Liver (tissue), 9 donors: Measurements from ENCODE around the gene TRAF3IP3. TPM values are rescaled to one million over a fixed set of nuclear protein-coding genes. Genes with fewer than 3 reads are reported as not detected.
A peak's percentile ranks its signal among the peaks of the same experiment; 100 is the strongest.

Source experiments
- DNase-seq: peaks from one replicate; pipeline ENCODE4 v3.0.0-alpha.2; 2017; ENCODE audit warnings: low spot score
- H3K27ac ChIP-seq, 2 donors: one replicate each; pipeline ENCODE4 v1.7.0; 2013; ENCODE audit warnings: inconsistent platforms in 2 of 2, low read length in 2 of 2, control low read depth in 1 of 2, low read depth in 1 of 2, mild to moderate bottlenecking in 1 of 2
- H3K27me3 ChIP-seq, 4 donors: one replicate each; pipeline versions ENCODE4 v1.6.1 to v1.7.0; 2013; ENCODE audit warnings: low read length in 3 of 4, inconsistent platforms in 1 of 4, mild to moderate bottlenecking in 1 of 4, moderate library complexity in 1 of 4; ENCODE audit not compliant: control insufficient read depth in 4 of 4, insufficient read depth in 4 of 4
- H3K36me3 ChIP-seq, 4 donors: one replicate each; pipeline versions ENCODE4 v1.6.1 to v1.7.0; 2013; ENCODE audit warnings: low read length in 3 of 4, mild to moderate bottlenecking in 3 of 4, low read depth in 1 of 4, moderate library complexity in 1 of 4; ENCODE audit not compliant: control insufficient read depth in 4 of 4, insufficient read depth in 3 of 4
- H3K4me1 ChIP-seq, 4 donors: one replicate each; pipeline versions ENCODE4 v1.6.1 to v1.7.0; 2013; ENCODE audit warnings: low read length in 3 of 4, mild to moderate bottlenecking in 3 of 4, moderate library complexity in 1 of 4; ENCODE audit not compliant: control insufficient read depth in 4 of 4, insufficient read depth in 4 of 4
- H3K4me3 ChIP-seq, 3 donors: one replicate each; pipeline versions ENCODE4 v1.6.1 to v1.7.0; 2013; ENCODE audit warnings: low read length in 3 of 3, control low read depth in 1 of 3, low read depth in 1 of 3, mild to moderate bottlenecking in 1 of 3
- H3K9ac ChIP-seq, 2 donors: one replicate each; pipeline ENCODE4 v1.7.0; 2013; ENCODE audit warnings: low read length in 2 of 2, mild to moderate bottlenecking in 2 of 2, moderate library complexity in 2 of 2, control low read depth in 1 of 2, low read depth in 1 of 2
- H3K9me3 ChIP-seq, 4 donors: one replicate each; pipeline versions ENCODE4 v1.6.1 to v1.7.0; 2013; ENCODE audit warnings: low read length in 3 of 4; ENCODE audit not compliant: control insufficient read depth in 4 of 4
- EGR1 ChIP-seq, 2 donors: IDR thresholded peaks; 2 replicates each; pipeline ENCODE4 v1.6.1; 2016 to 2018; ENCODE audit warnings: antibody characterized with exemption in 2 of 2, low read depth in 2 of 2
- FOXA2 ChIP-seq: IDR thresholded peaks from 2 replicates; pipeline ENCODE4 v1.6.1; 2016; ENCODE audit warnings: antibody characterized with exemption
- HNF4A ChIP-seq, 2 donors: conservative IDR thresholded peaks; 2 replicates each; pipeline ENCODE4 v1.6.1; 2016; ENCODE audit warnings: antibody characterized with exemption in 2 of 2, mild to moderate bottlenecking in 2 of 2
- JUND ChIP-seq, 2 donors: IDR thresholded peaks; 2 replicates each; pipeline ENCODE4 v1.6.1; 2016; ENCODE audit warnings: antibody characterized with exemption in 2 of 2
- RAD21 ChIP-seq, 2 donors: IDR thresholded peaks; 2 replicates each; pipeline ENCODE4 v1.6.1; 2016; ENCODE audit warnings: antibody characterized with exemption in 2 of 2, mild to moderate bottlenecking in 2 of 2
- TAF1 ChIP-seq: conservative IDR thresholded peaks from 2 replicates; pipeline ENCODE4 v1.6.1; 2016; ENCODE audit warnings: antibody characterized with exemption, mild to moderate bottlenecking
- YY1 ChIP-seq: IDR thresholded peaks from 2 replicates; pipeline ENCODE4 v1.6.1; 2016; ENCODE audit warnings: antibody characterized with exemption, mild to moderate bottlenecking
- WGBS: extraction: QIAGEN DNeasy Blood & Tissue Kit; methylation state at CpG from one replicate; pipeline ENCODE4 v1.1.7; 2013; 5-methylcytosine and 5-hydroxymethylcytosine counted together
- polyA plus RNA-seq, 2 donors: library from polyadenylated mRNA; stranded (reverse) in 1 of 2; unstranded in 1 of 2; fragments of 200-250 nt in 1 of 2; fragments of >200 nt in 1 of 2; fragmentation: Nextera tagmentation in 1 of 2; extraction: Ambion mirVana in 1 of 2; gene quantifications; one replicate each; pipeline versions ENCODE4 v1.2.1 to v1.2.3, GENCODE V29; 2013 to 2015
- total RNA-seq, 2 donors: library from RNA; depleted of rRNA; stranded (reverse); fragments of >200 nt; gene quantifications; one replicate each; pipeline ENCODE4 v1.2.3, GENCODE V29; 2014
- TF ChIP-seq, protein P1 (sequence below): IDR thresholded peaks from 2 replicates; pipeline ENCODE4 v1.6.1; 2016; ENCODE audit warnings: antibody characterized with exemption, mild to moderate bottlenecking
- TF ChIP-seq, protein P2 (sequence below): fragments of 150-350 bp; IDR thresholded peaks from 2 replicates; pipeline ENCODE4 v1.5.1; 2017; ENCODE audit warnings: improper control_type of control experiment, low read depth, low read length; ENCODE audit not compliant: missing input control
- donor health status: healthy.
- donor health status: healthy.
- donor health status: healthy.
- donor health status: healthy.
- donor health status: healthy.

TRAF3IP3 gene
- total and polyA plus RNA-seq, 4 donors, result 0.87 to 3.4 (median 2.2) TPM

DNA sequence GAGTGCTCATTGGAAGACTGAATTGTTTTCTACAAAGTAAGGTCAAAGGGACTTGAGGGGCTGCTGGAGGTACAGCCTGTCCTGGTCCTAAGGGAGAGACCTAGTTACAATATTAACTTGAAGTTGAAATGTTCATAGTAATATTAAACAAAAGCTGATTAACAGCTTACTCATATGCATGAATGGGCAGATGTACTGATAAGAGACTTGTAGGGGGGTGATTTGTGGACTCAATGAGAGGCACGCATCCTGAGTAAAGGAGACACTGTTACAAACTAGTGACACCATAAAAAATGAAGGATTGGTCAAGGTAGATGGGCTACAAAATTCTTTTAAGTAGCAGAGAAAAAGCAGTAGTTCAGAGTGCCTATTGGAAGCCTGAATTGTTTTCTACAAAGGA, 48.5 kb upstream of the TRAF3IP3 start:
- WGBS, result 93% methylated on average over 1 of the region's 1 CpG
- no peaks in the 10 kb centered on the region for H3K9me3 ChIP-seq
- no peak for TF ChIP-seq YY1
- TF ChIP-seq, protein P1, sequence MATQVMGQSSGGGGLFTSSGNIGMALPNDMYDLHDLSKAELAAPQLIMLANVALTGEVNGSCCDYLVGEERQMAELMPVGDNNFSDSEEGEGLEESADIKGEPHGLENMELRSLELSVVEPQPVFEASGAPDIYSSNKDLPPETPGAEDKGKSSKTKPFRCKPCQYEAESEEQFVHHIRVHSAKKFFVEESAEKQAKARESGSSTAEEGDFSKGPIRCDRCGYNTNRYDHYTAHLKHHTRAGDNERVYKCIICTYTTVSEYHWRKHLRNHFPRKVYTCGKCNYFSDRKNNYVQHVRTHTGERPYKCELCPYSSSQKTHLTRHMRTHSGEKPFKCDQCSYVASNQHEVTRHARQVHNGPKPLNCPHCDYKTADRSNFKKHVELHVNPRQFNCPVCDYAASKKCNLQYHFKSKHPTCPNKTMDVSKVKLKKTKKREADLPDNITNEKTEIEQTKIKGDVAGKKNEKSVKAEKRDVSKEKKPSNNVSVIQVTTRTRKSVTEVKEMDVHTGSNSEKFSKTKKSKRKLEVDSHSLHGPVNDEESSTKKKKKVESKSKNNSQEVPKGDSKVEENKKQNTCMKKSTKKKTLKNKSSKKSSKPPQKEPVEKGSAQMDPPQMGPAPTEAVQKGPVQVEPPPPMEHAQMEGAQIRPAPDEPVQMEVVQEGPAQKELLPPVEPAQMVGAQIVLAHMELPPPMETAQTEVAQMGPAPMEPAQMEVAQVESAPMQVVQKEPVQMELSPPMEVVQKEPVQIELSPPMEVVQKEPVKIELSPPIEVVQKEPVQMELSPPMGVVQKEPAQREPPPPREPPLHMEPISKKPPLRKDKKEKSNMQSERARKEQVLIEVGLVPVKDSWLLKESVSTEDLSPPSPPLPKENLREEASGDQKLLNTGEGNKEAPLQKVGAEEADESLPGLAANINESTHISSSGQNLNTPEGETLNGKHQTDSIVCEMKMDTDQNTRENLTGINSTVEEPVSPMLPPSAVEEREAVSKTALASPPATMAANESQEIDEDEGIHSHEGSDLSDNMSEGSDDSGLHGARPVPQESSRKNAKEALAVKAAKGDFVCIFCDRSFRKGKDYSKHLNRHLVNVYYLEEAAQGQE, result no peak
- TF ChIP-seq, protein P2, sequence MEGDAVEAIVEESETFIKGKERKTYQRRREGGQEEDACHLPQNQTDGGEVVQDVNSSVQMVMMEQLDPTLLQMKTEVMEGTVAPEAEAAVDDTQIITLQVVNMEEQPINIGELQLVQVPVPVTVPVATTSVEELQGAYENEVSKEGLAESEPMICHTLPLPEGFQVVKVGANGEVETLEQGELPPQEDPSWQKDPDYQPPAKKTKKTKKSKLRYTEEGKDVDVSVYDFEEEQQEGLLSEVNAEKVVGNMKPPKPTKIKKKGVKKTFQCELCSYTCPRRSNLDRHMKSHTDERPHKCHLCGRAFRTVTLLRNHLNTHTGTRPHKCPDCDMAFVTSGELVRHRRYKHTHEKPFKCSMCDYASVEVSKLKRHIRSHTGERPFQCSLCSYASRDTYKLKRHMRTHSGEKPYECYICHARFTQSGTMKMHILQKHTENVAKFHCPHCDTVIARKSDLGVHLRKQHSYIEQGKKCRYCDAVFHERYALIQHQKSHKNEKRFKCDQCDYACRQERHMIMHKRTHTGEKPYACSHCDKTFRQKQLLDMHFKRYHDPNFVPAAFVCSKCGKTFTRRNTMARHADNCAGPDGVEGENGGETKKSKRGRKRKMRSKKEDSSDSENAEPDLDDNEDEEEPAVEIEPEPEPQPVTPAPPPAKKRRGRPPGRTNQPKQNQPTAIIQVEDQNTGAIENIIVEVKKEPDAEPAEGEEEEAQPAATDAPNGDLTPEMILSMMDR, result no peak
- no peak for TF ChIP-seq RAD21 (IDR thresholded peaks at IDR 0.05)
- TF ChIP-seq FOXA2, result no peak
- TF ChIP-seq JUND (IDR thresholded peaks at IDR 0.05), result no peak
- no peak overlapping the region for H3K4me3 ChIP-seq
- H3K27me3 ChIP-seq, result no peaks in the 10 kb centered on the region
- no peak for DNase-seq
- peak overlapping the region; percentile 91 to 96 for H3K27ac ChIP-seq
- peaks cover 0 to 48% (median 28%) of the 10 kb centered on the region in 4 donors for H3K4me1 ChIP-seq
- H3K36me3 ChIP-seq, result peaks cover 0 to 20% (median 10%) of the 10 kb centered on the region in 4 donors
- H3K9ac ChIP-seq, result no peak overlapping the region

DNA sequence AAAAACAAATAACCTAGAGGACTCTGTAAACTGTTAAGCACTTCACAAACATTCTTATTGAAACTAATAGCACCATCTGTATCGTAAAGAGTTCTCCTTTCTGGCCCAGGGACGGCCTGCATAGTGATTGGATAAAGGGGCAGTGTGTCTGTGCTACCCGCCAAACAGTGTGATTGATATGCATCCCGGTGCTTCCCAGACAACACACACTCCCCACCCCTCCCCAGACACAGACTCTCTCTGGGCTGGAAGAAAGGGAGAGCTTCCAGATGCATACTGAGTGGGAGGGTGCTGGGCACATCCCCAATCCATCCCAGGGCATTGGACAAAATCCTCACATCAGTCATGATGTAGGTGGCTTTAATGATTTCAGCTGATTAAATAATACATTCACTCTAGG, 47.6 kb upstream of the TRAF3IP3 start:
- Histone ChIP-seq H3K4me1 (peaks cover 0 to 48% (median 28%) of the 10 kb centered on the region in 4 donors), H3K4me3 (no peak overlapping the region), H3K9me3 (no peaks in the 10 kb centered on the region), H3K36me3 (peaks cover 0 to 20% (median 10%) of the 10 kb centered on the region in 4 donors), H3K9ac (no peak overlapping the region), H3K27me3 (no peaks in the 10 kb centered on the region), H3K27ac (peak overlapping the region; percentile 91 to 96)
- DNase-seq, result no peak
- WGBS, result 55% methylated on average over 4 of the region's 4 CpGs
- TF ChIP-seq TAF1 (no peak), YY1 (no peak)

DNA sequence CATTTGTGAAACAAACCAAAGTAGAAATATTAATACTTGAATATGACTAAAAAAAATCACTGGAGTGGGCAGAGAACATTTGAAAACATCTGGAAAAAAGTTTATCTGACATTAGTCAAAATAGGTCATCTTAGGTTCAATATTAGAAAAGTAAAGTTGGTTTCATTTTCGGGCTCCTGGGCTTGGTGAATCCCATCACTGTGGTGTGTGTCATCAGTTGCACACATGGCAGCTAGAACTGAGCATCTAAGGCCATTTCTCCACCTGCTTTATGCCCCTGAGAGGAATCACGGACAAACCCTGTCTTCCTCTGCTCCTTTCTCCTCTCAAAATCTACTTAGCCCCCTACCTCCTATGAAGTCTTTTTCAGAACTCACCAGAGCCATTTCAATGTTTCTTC, 45.8 kb upstream of the TRAF3IP3 start:
- H3K36me3 ChIP-seq, result peaks cover 0 to 33% (median 15%) of the 10 kb centered on the region in 4 donors
- TF ChIP-seq FOXA2, result no peak
- TF ChIP-seq EGR1 (IDR thresholded peaks at IDR 0.05; ENCODE audit: low read depth in 2 of 2), result no peak
- peaks cover 0 to 40% (median 27%) of the 10 kb centered on the region in 4 donors for H3K4me1 ChIP-seq
- H3K4me3 ChIP-seq, result no peak overlapping the region
- no peaks in the 10 kb centered on the region for H3K27me3 ChIP-seq
- no peak overlapping the region for H3K27ac ChIP-seq
- H3K9ac ChIP-seq, result no peak overlapping the region
- WGBS, result 68% methylated on average over 2 of the region's 2 CpGs
- no peak for DNase-seq
- no peaks in the 10 kb centered on the region for H3K9me3 ChIP-seq

DNA sequence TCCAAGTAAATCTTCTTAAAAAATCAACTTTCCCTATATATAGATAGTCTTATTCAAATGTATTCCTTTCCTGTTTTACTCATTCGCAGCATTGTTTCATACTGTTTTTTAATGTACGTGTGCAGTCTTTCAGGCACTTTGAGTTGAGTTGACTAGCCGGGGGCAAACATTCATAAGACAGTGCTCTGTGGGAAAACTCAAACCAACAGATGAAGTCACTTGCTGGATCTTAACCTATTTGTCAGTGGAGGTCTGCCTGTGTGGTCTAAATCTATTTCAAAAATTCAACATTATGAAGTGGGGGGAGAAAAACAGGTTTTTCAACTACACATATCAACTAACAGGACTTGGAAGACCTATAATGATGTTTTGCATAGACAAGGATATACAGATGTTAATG, 45.0 kb upstream of the TRAF3IP3 start:
- no peak for DNase-seq
- H3K27ac ChIP-seq, result no peak overlapping the region
- H3K36me3 ChIP-seq, result peaks cover 0 to 33% (median 15%) of the 10 kb centered on the region in 4 donors
- WGBS, result 93% methylated on average over 3 of the region's 3 CpGs
- TF ChIP-seq FOXA2, result no peak
- TF ChIP-seq HNF4A (conservative IDR thresholded peaks at IDR 0.05), result no peak
- no peak for TF ChIP-seq TAF1
- no peak overlapping the region for H3K9ac ChIP-seq
- H3K4me1 ChIP-seq, result peaks cover 0 to 37% (median 27%) of the 10 kb centered on the region in 4 donors
- H3K4me3 ChIP-seq, result no peak overlapping the region
- H3K27me3 ChIP-seq, result no peaks in the 10 kb centered on the region
- no peaks in the 10 kb centered on the region for H3K9me3 ChIP-seq
